GM13977 (cell line): ENCODE data around the gene ANKHD1.

Experiments used
- DNase-seq: peaks from one replicate; pipeline ENCODE4 v3.0.0; 2012; ENCODE audit warnings: low spot score
- CTCF ChIP-seq: IDR thresholded peaks from 2 replicates; pipeline ENCODE4 v1.5.1; 2012; ENCODE audit warnings: mild to moderate bottlenecking, control low read depth; ENCODE audit not compliant: insufficient read depth; ENCODE audit errors: extremely low read depth, missing control alignments
- in situ Hi-C: fragments of 300-500 bp; cut with MboI; formaldehyde crosslinking; loops from one replicate; pipeline ENCODE4 v1.12.0; 2022; ENCODE audit warnings: low sequenced_read_pairs, low pct_unique_long_range_greater_than_20kb, mixed read lengths, inconsistent platforms; ENCODE audit not compliant: unreplicated experiment

The ANKHD1 gene

GRCh38 chr5:140401362-140402257 lies at the start of gene ANKHD1:
Gene ANKHD1, plus strand, starts transcription at chr5:140401833. Its CDS starts 135 bp downstream, at chr5:140401968.
- DNase-seq = peak; percentile 95
- no peak for TF ChIP-seq CTCF
- in situ Hi-C loops = no loop called here

- DNase-seq = no peak
- in situ Hi-C loops = no loop called here
- TF ChIP-seq CTCF = no peak
These were observed 46.1 kb upstream of the ANKHD1 start for GRCh38 chr5:140355546-140355945.

- DNase-seq = no peak
- in situ Hi-C loops = no loop called here
- TF ChIP-seq CTCF = no peak
These were observed 44.5 kb upstream of the ANKHD1 start for GRCh38 chr5:140356853-140357725.

- TF ChIP-seq CTCF = peak; percentile 94
- in situ Hi-C loops = no loop called here
- peak; percentile 89 for DNase-seq
These were observed 43.9 kb upstream of the ANKHD1 start for GRCh38 chr5:140357726-140358093.

- no peak for DNase-seq
- in situ Hi-C loops = no loop called here
- peak; percentile 30 for TF ChIP-seq CTCF
These were observed 42.8 kb upstream of the ANKHD1 start for GRCh38 chr5:140358738-140359310.

- no peak for TF ChIP-seq CTCF
- in situ Hi-C loops = loop anchor here (10.0 kb wide), 1 partner anchor 365 kb away; no protein-coding TSS in a partner anchor
- no peak for DNase-seq
These were observed 41.5 kb upstream of the ANKHD1 start, which contains the start of gene SLC4A9 for GRCh38 chr5:140360101-140360500. Gene SLC4A9, plus strand, starts transcription at chr5:140360194. Its CDS starts 43 bp downstream, at chr5:140360237.
